ENCODE measurements around the gene PRKAA1. TPM values are rescaled to one million over a fixed set of nuclear protein-coding genes. Genes with fewer than 3 reads are reported as not detected.

Gene PRKAA1
- total RNA-seq, 1 experiment from 2014 or later = 84.5 TPM

DNA sequence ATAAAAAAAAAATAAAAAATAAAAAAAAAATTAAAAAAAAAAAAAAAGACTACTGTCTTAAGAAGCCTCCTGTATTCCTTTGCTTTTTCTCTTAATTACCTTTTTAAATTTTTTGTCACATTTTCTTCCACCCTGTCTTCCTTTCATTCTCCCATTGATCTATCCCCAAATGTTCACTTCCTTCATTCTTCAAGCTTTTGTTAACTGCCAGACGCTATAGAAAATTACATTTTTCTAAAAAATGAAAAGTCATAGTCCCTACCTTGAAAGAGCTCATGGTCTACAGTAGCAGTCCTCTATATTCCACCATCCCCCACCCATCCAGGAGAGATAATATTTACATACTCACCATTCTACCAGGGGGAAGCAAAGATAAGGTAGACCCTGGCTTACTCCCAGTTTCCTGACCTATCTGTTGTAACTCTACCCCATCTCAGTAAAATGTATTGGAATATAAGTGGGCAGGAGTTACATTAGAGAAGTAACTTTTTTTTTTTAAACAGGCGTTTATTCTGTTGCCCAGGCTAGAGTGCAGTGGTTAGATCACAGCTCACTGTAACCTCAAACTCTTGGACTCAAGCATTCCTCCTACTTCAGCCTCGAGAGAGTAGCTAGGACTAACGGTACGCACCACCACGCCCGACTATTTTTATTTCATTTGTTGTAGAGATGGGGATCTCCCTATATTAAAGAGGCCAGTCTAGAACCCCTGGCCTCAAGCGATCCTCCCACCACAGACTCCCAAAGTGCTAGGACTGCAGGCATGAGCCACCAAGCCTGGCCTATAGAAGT is 3.8 kb upstream of the PRKAA1 start:
- Histone ChIP-seq H3K27ac (ENCODE audit: low read length) (no peak overlapping the region), H3K9me3 (ENCODE audit: low read length) (no peaks in the 10 kb centered on the region), H3K4me2 (ENCODE audit: low read length) (no peak overlapping the region), H3K27me3 (ENCODE audit: low read length) (no peaks in the 10 kb centered on the region), H3K4me1 (ENCODE audit: insufficient read depth, low read length) (peaks cover 10% of the 10 kb centered on the region), H3K79me2 (ENCODE audit: low read length) (peaks cover 15% of the 10 kb centered on the region), H3K36me3 (ENCODE audit: low read depth, low read length) (no peaks in the 10 kb centered on the region), H2AFZ (ENCODE audit: low read length) (no peak overlapping the region), H3K9ac (ENCODE audit: low read length) (no peak overlapping the region), H3K9me2 (replicated peaks; ENCODE audit: low read length) (no peaks in the 10 kb centered on the region), H3F3A (ENCODE audit: low read length, unreplicated experiment) (peaks cover 2% of the 10 kb centered on the region), H3K4me3 (ENCODE audit: low read length) (no peak overlapping the region), H4K20me1 (ENCODE audit: low read length) (peaks cover 4% of the 10 kb centered on the region; the same call in 1 of the 2 replicates)
- intact Hi-C loops (cut with micrococcal nuclease) = no loop called here
- TF ChIP-seq EZH2phosphoT487 (IDR thresholded peaks at IDR 0.05; ENCODE audit: borderline replicate concordance, low read length) (no peak), EZH2 (IDR thresholded peaks at IDR 0.05; ENCODE audit: low read length, unreplicated experiment) (no peak)
- TF ChIP-seq, protein P1, sequence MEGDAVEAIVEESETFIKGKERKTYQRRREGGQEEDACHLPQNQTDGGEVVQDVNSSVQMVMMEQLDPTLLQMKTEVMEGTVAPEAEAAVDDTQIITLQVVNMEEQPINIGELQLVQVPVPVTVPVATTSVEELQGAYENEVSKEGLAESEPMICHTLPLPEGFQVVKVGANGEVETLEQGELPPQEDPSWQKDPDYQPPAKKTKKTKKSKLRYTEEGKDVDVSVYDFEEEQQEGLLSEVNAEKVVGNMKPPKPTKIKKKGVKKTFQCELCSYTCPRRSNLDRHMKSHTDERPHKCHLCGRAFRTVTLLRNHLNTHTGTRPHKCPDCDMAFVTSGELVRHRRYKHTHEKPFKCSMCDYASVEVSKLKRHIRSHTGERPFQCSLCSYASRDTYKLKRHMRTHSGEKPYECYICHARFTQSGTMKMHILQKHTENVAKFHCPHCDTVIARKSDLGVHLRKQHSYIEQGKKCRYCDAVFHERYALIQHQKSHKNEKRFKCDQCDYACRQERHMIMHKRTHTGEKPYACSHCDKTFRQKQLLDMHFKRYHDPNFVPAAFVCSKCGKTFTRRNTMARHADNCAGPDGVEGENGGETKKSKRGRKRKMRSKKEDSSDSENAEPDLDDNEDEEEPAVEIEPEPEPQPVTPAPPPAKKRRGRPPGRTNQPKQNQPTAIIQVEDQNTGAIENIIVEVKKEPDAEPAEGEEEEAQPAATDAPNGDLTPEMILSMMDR (conservative IDR thresholded peaks at IDR 0.05; ENCODE audit: low read depth, low read length) = no peak
- BruUV-seq (replicated peaks) = no TSS peak
- ChIA-PET POLR2A (ENCODE audit: unreplicated experiment) (no interaction called here), CTCF (interaction anchor here (0.7 kb wide), 1 partner anchor 15 kb away, joined by 5 read pairs; no protein-coding TSS in a partner anchor)
- ATAC-seq = no peak
- DNase-seq = no peak

DNA sequence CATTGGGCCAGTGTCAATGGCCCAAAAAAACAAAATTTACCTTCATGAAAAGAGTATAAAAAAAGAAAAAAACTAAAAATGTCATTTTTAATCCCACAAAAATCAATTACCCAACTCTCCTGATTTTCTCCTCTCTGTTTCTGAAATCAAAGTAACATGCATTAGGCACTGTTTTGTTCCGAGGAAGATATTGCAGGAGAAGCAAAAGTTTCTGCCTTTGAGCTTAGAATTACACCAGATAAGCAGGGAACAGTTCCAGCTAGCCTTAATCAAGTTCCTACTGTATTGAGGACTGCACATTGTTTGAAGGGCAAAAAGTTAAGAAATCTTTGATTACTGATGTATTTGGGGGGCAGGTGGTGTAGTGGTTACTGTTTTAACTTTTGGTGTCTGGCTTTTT is 1.1 kb upstream of the PRKAA1 start:
- peaks cover 5% of the 10 kb centered on the region; the same call in 1 of the 2 replicates for H3K36me3 ChIP-seq (ENCODE audit: low read depth, low read length)
- H2AFZ ChIP-seq (ENCODE audit: low read length) = peak overlapping the region; percentile 98; the same call in 1 of the 2 replicates
- H4K20me1 ChIP-seq (ENCODE audit: low read length) = peaks cover 26% of the 10 kb centered on the region
- no peaks in the 10 kb centered on the region for H3K9me3 ChIP-seq (ENCODE audit: low read length)
- peaks cover 2% of the 10 kb centered on the region for H3F3A ChIP-seq (ENCODE audit: low read length, unreplicated experiment)
- DNase-seq (peak; percentile 14), ATAC-seq (no peak)
- peak overlapping the region; percentile 83 for H3K4me3 ChIP-seq (ENCODE audit: low read length)
- H3K27me3 ChIP-seq (ENCODE audit: low read length) = no peaks in the 10 kb centered on the region
- POLR2A ChIA-PET (ENCODE audit: unreplicated experiment) = interaction anchor here (0.6 kb wide), 1 partner anchor 16 kb away, joined by 3 read pairs; no protein-coding TSS in a partner anchor
- H3K4me1 ChIP-seq (ENCODE audit: insufficient read depth, low read length) = peaks cover 22% of the 10 kb centered on the region
- BruUV-seq (replicated peaks) = TSS peak; percentile 66
- H3K9me2 ChIP-seq (replicated peaks; ENCODE audit: low read length) = no peaks in the 10 kb centered on the region
- peak overlapping the region; percentile 89 for H3K4me2 ChIP-seq (ENCODE audit: low read length)
- CTCF ChIA-PET = interaction anchor here (0.5 to 1.3 kb wide), 10 partner anchors 19 to 318 kb away, joined by 3 to 11 read pairs (median 4); no protein-coding TSS in a partner anchor
- intact Hi-C loops (cut with micrococcal nuclease) = no loop called here
- H3K9ac ChIP-seq (ENCODE audit: low read length) = peak overlapping the region; percentile 84
- peaks cover 42% of the 10 kb centered on the region for H3K79me2 ChIP-seq (ENCODE audit: low read length)
- H3K27ac ChIP-seq (ENCODE audit: low read length) = peak overlapping the region; percentile 87
- TF ChIP-seq EZH2 (IDR thresholded peaks at IDR 0.05; ENCODE audit: low read length, unreplicated experiment) (no peak), EZH2phosphoT487 (IDR thresholded peaks at IDR 0.05; ENCODE audit: borderline replicate concordance, low read length) (no peak)
- TF ChIP-seq, protein P1 (conservative IDR thresholded peaks at IDR 0.05; ENCODE audit: low read depth, low read length) = no peak

All from PC-3 (cell line).